Osteoblast (primary cell): ENCODE data around the gene MYL4. TPM values are rescaled to one million over a fixed set of nuclear protein-coding genes. Genes with fewer than 3 reads are reported as not detected.

Experiments
- DNase-seq: peaks from one replicate; pipeline ENCODE4 v3.0.0; 2011; ENCODE audit warnings: low spot score, mixed read lengths; ENCODE audit not compliant: insufficient read length; ENCODE audit errors: missing footprints
- H2AFZ ChIP-seq: 2 replicates; pipeline ENCODE4 v1.6.0; 2011; ENCODE audit warnings: mild to moderate bottlenecking, low read length
- H3K27ac ChIP-seq: 2 replicates; pipeline ENCODE4 v1.5.1; 2011; ENCODE audit warnings: mild to moderate bottlenecking, low read depth, low read length, moderate library complexity
- H3K27me3 ChIP-seq: 2 replicates; pipeline ENCODE4 v1.6.0; 2012; ENCODE audit warnings: mild to moderate bottlenecking, control low read depth, inconsistent platforms, low read length, moderate library complexity; ENCODE audit not compliant: insufficient read depth
- H3K36me3 ChIP-seq: 2 replicates; pipeline ENCODE4 v1.5.1; 2011; ENCODE audit warnings: mild to moderate bottlenecking, low read length, control low read depth, moderate library complexity; ENCODE audit not compliant: insufficient read depth
- H3K4me1 ChIP-seq: 2 replicates; pipeline ENCODE4 v1.5.1; 2011; ENCODE audit warnings: mild to moderate bottlenecking, low read length, control low read depth, moderate library complexity; ENCODE audit not compliant: insufficient read depth
- H3K4me2 ChIP-seq: 2 replicates; pipeline ENCODE4 v1.6.0; 2011; ENCODE audit warnings: mild to moderate bottlenecking, low read length; ENCODE audit not compliant: insufficient read depth
- H3K4me3 ChIP-seq: fragments of 200-600 bp; sonication (generic); 3 replicates; pipeline ENCODE4 v1.5.1; 2012; ENCODE audit warnings: mild to moderate bottlenecking, low read length, inconsistent platforms; ENCODE audit not compliant: insufficient read depth
- H3K79me2 ChIP-seq: 2 replicates; pipeline ENCODE4 v1.6.0; 2012; ENCODE audit warnings: mild to moderate bottlenecking, low read length, control low read depth, inconsistent platforms; ENCODE audit not compliant: insufficient read depth
- H3K9me3 ChIP-seq: 2 replicates; pipeline ENCODE4 v1.5.1; 2011; ENCODE audit warnings: low read depth, low read length, control low read depth
- H4K20me1 ChIP-seq: 2 replicates; pipeline ENCODE4 v1.6.0; 2012; ENCODE audit warnings: mild to moderate bottlenecking, low read length, control low read depth; ENCODE audit not compliant: insufficient read depth
- total RNA-seq: library from RNA; depleted of rRNA; stranded (reverse); fragments of >200 nt; gene quantifications from 2 replicates; pipeline ENCODE4 v1.2.3, GENCODE V29; 2012
- TF ChIP-seq, protein P1 (sequence below): IDR thresholded peaks from 2 replicates; pipeline ENCODE4 v1.5.1; 2011; ENCODE audit warnings: mild to moderate bottlenecking, low read depth, low read length, moderate library complexity; ENCODE audit errors: extremely low read depth

Gene MYL4
- total RNA-seq, 1 donor, result 0.72 TPM

DNA sequence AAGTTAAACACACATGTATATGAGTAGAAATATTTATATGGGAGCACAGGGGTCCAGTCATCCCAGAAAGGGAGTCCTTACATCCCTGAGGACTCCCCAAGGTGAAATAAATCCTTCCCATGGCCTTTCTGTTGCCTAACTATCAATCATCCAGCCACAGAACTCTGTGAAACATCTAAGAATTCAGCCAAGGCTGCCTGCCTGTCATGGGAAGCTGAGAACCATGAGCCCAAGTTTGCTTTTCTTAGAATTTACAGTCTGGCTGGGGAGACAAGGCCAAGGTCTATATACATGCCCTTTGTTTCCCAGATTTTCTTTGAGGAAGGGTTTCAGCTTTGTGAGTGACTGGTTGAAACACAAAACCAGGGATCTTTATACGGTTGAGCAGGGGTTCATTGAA, 15.8 kb downstream of the MYL4 start:
- Histone ChIP-seq H3K27ac (peak overlapping the region; percentile 71), H3K79me2 (no peaks in the 10 kb centered on the region), H2AFZ (peak overlapping the region; percentile 67), H3K36me3 (no peaks in the 10 kb centered on the region), H3K4me1 (peaks cover 25% of the 10 kb centered on the region), H3K9me3 (no peaks in the 10 kb centered on the region), H3K27me3 (no peaks in the 10 kb centered on the region), H3K4me3 (no peak overlapping the region), H3K4me2 (peak overlapping the region; percentile 40), H4K20me1 (no peaks in the 10 kb centered on the region)
- TF ChIP-seq, protein P1, sequence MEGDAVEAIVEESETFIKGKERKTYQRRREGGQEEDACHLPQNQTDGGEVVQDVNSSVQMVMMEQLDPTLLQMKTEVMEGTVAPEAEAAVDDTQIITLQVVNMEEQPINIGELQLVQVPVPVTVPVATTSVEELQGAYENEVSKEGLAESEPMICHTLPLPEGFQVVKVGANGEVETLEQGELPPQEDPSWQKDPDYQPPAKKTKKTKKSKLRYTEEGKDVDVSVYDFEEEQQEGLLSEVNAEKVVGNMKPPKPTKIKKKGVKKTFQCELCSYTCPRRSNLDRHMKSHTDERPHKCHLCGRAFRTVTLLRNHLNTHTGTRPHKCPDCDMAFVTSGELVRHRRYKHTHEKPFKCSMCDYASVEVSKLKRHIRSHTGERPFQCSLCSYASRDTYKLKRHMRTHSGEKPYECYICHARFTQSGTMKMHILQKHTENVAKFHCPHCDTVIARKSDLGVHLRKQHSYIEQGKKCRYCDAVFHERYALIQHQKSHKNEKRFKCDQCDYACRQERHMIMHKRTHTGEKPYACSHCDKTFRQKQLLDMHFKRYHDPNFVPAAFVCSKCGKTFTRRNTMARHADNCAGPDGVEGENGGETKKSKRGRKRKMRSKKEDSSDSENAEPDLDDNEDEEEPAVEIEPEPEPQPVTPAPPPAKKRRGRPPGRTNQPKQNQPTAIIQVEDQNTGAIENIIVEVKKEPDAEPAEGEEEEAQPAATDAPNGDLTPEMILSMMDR, result no peak
- peak; percentile 55 for DNase-seq

DNA sequence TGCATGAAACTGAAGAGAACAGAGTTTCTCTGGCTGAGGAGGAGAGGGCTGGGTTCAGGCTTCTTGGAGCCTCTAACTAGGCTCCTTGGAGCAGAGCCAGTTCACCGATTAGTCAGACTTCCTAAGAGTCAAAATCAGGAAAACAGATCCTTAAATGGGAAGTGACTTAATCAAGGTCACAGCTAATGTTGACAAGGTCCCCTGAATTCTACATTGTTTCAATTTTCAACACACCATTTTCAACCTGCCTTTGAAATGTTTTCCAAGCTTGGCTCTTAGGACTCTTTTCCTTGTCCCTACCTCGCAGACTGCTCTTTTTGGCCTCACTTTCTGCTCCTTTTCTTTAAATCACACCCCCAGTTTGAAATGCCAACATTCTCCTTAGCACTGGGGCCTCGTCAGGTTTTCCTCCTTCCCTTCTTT, 16.3 kb downstream of the MYL4 start:
- no peaks in the 10 kb centered on the region for H4K20me1 ChIP-seq
- H3K27me3 ChIP-seq, result no peaks in the 10 kb centered on the region
- peak overlapping the region; percentile 40 for H3K4me2 ChIP-seq
- H3K36me3 ChIP-seq, result no peaks in the 10 kb centered on the region
- TF ChIP-seq, protein P1, result no peak
- H3K4me1 ChIP-seq, result peaks cover 30% of the 10 kb centered on the region
- DNase-seq, result peak; percentile 77
- H3K9me3 ChIP-seq, result no peaks in the 10 kb centered on the region
- no peak overlapping the region for H3K4me3 ChIP-seq
- H3K79me2 ChIP-seq, result no peaks in the 10 kb centered on the region
- peak overlapping the region; percentile 71 for H3K27ac ChIP-seq
- H2AFZ ChIP-seq, result peak overlapping the region; percentile 67

DNA sequence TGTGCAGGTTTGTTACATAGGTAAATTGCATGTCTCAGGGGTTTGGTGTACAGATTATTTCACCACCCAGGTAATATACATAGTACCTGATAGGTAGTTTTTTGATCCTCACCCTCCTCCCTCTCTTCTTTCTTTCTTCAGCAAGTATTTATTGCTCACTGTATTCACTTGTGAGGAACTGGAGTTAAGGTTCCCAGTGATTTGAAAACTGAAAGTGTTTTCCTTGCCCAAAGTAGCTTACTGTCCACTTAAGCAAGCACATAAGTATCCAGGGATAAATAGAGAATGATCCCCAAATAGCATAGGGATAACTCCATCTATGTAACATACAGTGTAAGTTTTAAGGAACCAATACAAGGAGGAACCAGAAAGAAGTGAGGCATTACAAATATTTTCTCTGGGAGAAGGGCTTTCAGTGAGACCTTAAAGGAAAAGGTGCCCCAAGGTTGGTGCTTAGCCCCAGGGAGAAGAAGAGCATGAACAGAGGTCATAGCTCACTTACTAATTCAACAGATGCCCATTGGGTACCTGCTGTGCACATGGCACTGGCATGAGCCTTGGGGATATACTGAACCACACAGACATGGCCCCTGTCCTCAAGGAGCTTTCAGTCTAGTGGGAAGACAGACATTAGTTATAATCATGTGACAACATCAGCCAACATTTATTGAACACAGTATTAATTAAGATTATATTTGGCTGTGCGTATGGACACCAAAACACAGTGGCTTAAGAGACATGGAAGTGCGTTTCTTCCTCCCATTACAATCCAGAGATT, 17.0 kb downstream of the MYL4 start:
- peak overlapping the region; percentile 71 for H3K27ac ChIP-seq
- peaks cover 31% of the 10 kb centered on the region for H3K4me1 ChIP-seq
- H3K36me3 ChIP-seq, result no peaks in the 10 kb centered on the region
- no peak overlapping the region for H3K4me3 ChIP-seq
- no peaks in the 10 kb centered on the region for H3K9me3 ChIP-seq
- no peaks in the 10 kb centered on the region for H4K20me1 ChIP-seq
- peak overlapping the region; percentile 2 for H2AFZ ChIP-seq
- TF ChIP-seq, protein P1, result no peak
- H3K79me2 ChIP-seq, result no peaks in the 10 kb centered on the region
- H3K27me3 ChIP-seq, result no peaks in the 10 kb centered on the region
- peak overlapping the region; percentile 40 for H3K4me2 ChIP-seq
- DNase-seq, result peak; percentile 72

DNA sequence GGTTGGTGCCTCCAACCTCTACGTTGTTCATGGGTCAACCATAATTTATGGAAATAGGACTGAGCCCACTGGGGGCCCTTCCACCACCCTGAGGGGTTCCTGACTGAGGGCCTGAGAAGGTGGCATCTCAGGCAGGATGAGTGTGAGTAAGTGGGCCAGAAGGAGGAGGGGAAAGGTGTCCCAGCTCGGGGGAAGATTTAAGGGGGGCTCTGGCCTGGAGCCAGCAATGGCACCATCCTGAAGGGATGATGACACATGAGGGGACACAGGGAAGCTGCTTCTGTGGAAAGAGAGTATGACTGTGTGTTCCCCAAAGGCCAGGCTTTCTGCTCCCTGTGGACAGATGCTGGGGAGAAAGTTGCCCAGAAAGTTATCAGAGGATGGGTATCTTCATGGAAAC, 18.7 kb downstream of the MYL4 start:
- H2AFZ ChIP-seq, result no peak overlapping the region
- no peaks in the 10 kb centered on the region for H3K79me2 ChIP-seq
- no peaks in the 10 kb centered on the region for H3K27me3 ChIP-seq
- no peak overlapping the region for H3K4me3 ChIP-seq
- H4K20me1 ChIP-seq, result no peaks in the 10 kb centered on the region
- H3K9me3 ChIP-seq, result no peaks in the 10 kb centered on the region
- TF ChIP-seq, protein P1, result no peak
- no peak for DNase-seq
- no peaks in the 10 kb centered on the region for H3K36me3 ChIP-seq
- H3K4me2 ChIP-seq, result no peak overlapping the region
- H3K4me1 ChIP-seq, result peaks cover 31% of the 10 kb centered on the region
- no peak overlapping the region for H3K27ac ChIP-seq
